HCT116 (cell line): ENCODE measurements around the gene IFT122. TPM values are rescaled to one million over a fixed set of nuclear protein-coding genes. Genes with fewer than 3 reads are reported as not detected.

ENCODE experiments used
- ATAC-seq: fragments of 200-7000 bp; cut with Tn5 transposase; 2 replicates; pipeline ENCODE4 v1.9.1; 2020; ENCODE audit warnings: mild to moderate bottlenecking, moderate library complexity
- BruUV-seq: library from RNA; stranded (reverse); fragments of 400-500 nt; replicated peaks from 2 replicates; lab custom pipeline; 2021; lab: Mats Ljungman, UMichigan
- CTCF ChIA-PET: fragments of 300-600 bp; sonication (Branson Sonifier 250); formaldehyde crosslinking; loops from one replicate; lab custom pipeline; 2021; ENCODE audit warnings: antibody characterized with exemption; lab: Charles Lee
- POLR2A ChIA-PET: fragments of 300-600, 350-600 bp; sonication (Branson Sonifier 250); formaldehyde crosslinking; loops from one replicate; lab custom pipeline; 2021; ENCODE audit warnings: antibody characterized with exemption; lab: Charles Lee
- RAD21 ChIA-PET, 2 experiments: fragments of 300-600 bp; sonication (Branson Sonifier 250); formaldehyde crosslinking; loops; one replicate each; lab custom pipeline; 2023; ENCODE audit warnings: low total read pairs in 2 of 2; ENCODE audit not compliant: uncharacterized antibody in 2 of 2, unreplicated experiment in 2 of 2, low non-redundant PET in 1 of 2; lab: Charles Lee
- DNase-seq: peaks from one replicate; pipeline ENCODE4 v3.0.0-alpha.2; 2010; ENCODE audit warnings: low read depth, low spot score
- H2AFZ ChIP-seq: fragments of 200-600 bp; shearing (Covaris generic), sonication (generic); 2 replicates; pipeline ENCODE4 v1.6.1; 2017; ENCODE audit warnings: low read depth, mixed run types, mixed read lengths, antibody characterized with exemption, low read length; ENCODE audit not compliant: poor library complexity, severe bottlenecking
- H3K27ac ChIP-seq: 2 replicates; pipeline ENCODE4 v1.5.1; 2012; ENCODE audit warnings: low read depth, low read length
- H3K27me3 ChIP-seq: fragments of 200-600 bp; sonication (generic); 2 replicates; pipeline ENCODE4 v1.6.1; 2016; ENCODE audit warnings: mixed run types, low read length, mixed read lengths; ENCODE audit not compliant: insufficient read depth
- H3K36me3 ChIP-seq, 2 experiments: fragments of 200-500 bp in 1 of 2; fragments of 200-600 bp in 1 of 2; sonication (Bioruptor generic) in 1 of 2; sonication (generic) in 1 of 2; 2 replicates each; pipeline versions ENCODE4 v1.5.1 to v1.6.1; 2014 to 2016; ENCODE audit warnings: low read length in 2 of 2, inconsistent platforms in 1 of 2, mixed read lengths in 1 of 2, mixed run types in 1 of 2; ENCODE audit not compliant: insufficient read depth in 2 of 2, control insufficient read depth in 1 of 2
- H3K4me1 ChIP-seq, 2 experiments: fragments of 200-600 bp in 1 of 2; sonication (generic) in 1 of 2; 2 replicates each; pipeline versions ENCODE4 v1.5.1 to v1.6.1; 2012 to 2017; ENCODE audit warnings: low read length in 2 of 2, inconsistent platforms in 1 of 2, mild to moderate bottlenecking in 1 of 2, mixed read lengths in 1 of 2, mixed run types in 1 of 2, moderate library complexity in 1 of 2; ENCODE audit not compliant: insufficient read depth in 2 of 2, control insufficient read depth in 1 of 2
- H3K4me2 ChIP-seq: fragments of 200-600 bp; sonication (generic); 2 replicates; pipeline ENCODE4 v1.6.1; 2017; ENCODE audit warnings: mixed run types, low read length, mixed read lengths
- H3K4me3 ChIP-seq, 2 experiments: fragments of 200-600 bp in 1 of 2; sonication (generic) in 1 of 2; replicated peaks in 1 of 2; 2 replicates each; pipeline ENCODE4 v1.5.1; 2011 to 2016; ENCODE audit warnings: low read length in 2 of 2, control low read depth in 1 of 2, low read depth in 1 of 2, mild to moderate bottlenecking in 1 of 2, mixed read lengths in 1 of 2, mixed run types in 1 of 2
- H3K79me2 ChIP-seq: fragments of 200-600 bp; sonication (generic); 2 replicates; pipeline ENCODE4 v1.6.1; 2017; ENCODE audit warnings: mild to moderate bottlenecking, mixed run types, low read length, moderate library complexity, mixed read lengths; ENCODE audit not compliant: insufficient read depth
- H3K9ac ChIP-seq: fragments of 200-600 bp; sonication (generic); 2 replicates; pipeline ENCODE4 v1.6.1; 2016; ENCODE audit warnings: low read length, mixed read lengths
- H3K9me2 ChIP-seq: fragments of 200-600 bp; sonication (generic), shearing (Covaris generic); 2 replicates; pipeline ENCODE4 v1.6.1; 2017; ENCODE audit warnings: mixed run types, mild to moderate bottlenecking, moderate library complexity; ENCODE audit not compliant: insufficient read depth
- H3K9me3 ChIP-seq, 2 experiments: fragments of 200-500 bp in 1 of 2; fragments of 200-600 bp in 1 of 2; sonication (Bioruptor generic) in 1 of 2; sonication (generic) in 1 of 2; 2 replicates each; pipeline ENCODE4 v1.6.1; 2014 to 2017; ENCODE audit warnings: low read length in 2 of 2, mixed read lengths in 2 of 2, inconsistent platforms in 1 of 2, low read depth in 1 of 2, mild to moderate bottlenecking in 1 of 2, mixed run types in 1 of 2, moderate library complexity in 1 of 2; ENCODE audit not compliant: control insufficient read depth in 1 of 2, insufficient read depth in 1 of 2
- H4K20me1 ChIP-seq: fragments of 200-600 bp; sonication (generic), shearing (Covaris generic); 2 replicates; pipeline ENCODE4 v1.6.1; 2017; ENCODE audit warnings: mixed run types, mild to moderate bottlenecking, moderate library complexity; ENCODE audit not compliant: insufficient read depth
- CEBPB ChIP-seq: IDR thresholded peaks from 2 replicates; pipeline ENCODE4 v1.6.1; 2012; ENCODE audit warnings: low read depth
- EGR1 ChIP-seq: IDR thresholded peaks from 2 replicates; pipeline ENCODE4 v1.6.1; 2012; ENCODE audit warnings: low read depth
- ELF1 ChIP-seq: IDR thresholded peaks from 2 replicates; pipeline ENCODE4 v1.6.1; 2012; ENCODE audit warnings: low read depth, borderline replicate concordance
- EZH2phosphoT487 ChIP-seq: fragments of 200-600 bp; IDR thresholded peaks from 2 replicates; pipeline ENCODE4 v1.6.1; 2018; ENCODE audit warnings: antibody characterized with exemption, borderline replicate concordance
- JUND ChIP-seq: IDR thresholded peaks from 2 replicates; pipeline ENCODE4 v1.6.1; 2012
- POLR2A ChIP-seq: IDR thresholded peaks from 2 replicates; pipeline ENCODE4 v1.7.0; 2011; ENCODE audit warnings: borderline replicate concordance; ENCODE audit not compliant: insufficient read depth, insufficient read length; ENCODE audit errors: extremely low read depth
- POLR2AphosphoS5 ChIP-seq: IDR thresholded peaks from 2 replicates; pipeline ENCODE4 v1.6.1; 2011; ENCODE audit warnings: mild to moderate bottlenecking, low read depth, low read length, moderate library complexity
- RAD21 ChIP-seq: IDR thresholded peaks from 2 replicates; pipeline ENCODE4 v1.6.1; 2012; ENCODE audit warnings: low read depth, mild to moderate bottlenecking
- SIN3A ChIP-seq: IDR thresholded peaks from 2 replicates; pipeline ENCODE4 v1.6.1; 2012; ENCODE audit warnings: low read depth
- SP1 ChIP-seq: IDR thresholded peaks from 2 replicates; pipeline ENCODE4 v1.6.1; 2012; ENCODE audit warnings: low read depth
- SRF ChIP-seq: IDR thresholded peaks from 2 replicates; pipeline ENCODE4 v1.6.1; 2012; ENCODE audit warnings: low read depth
- TCF7L2 ChIP-seq: IDR thresholded peaks from 2 replicates; pipeline ENCODE4 v1.7.0; 2011; ENCODE audit warnings: borderline replicate concordance, inconsistent platforms; ENCODE audit not compliant: insufficient read depth, insufficient read length; ENCODE audit errors: extremely low read depth
- YY1 ChIP-seq: IDR thresholded peaks from 2 replicates; pipeline ENCODE4 v1.6.1; 2011; ENCODE audit warnings: low read length, low read depth, moderate library complexity, mild to moderate bottlenecking; ENCODE audit not compliant: insufficient replicate concordance; ENCODE audit errors: extremely low read depth
- ZBTB33 ChIP-seq: IDR thresholded peaks from 2 replicates; pipeline ENCODE4 v1.6.1; 2011; ENCODE audit warnings: mild to moderate bottlenecking, low read length, moderate library complexity; ENCODE audit not compliant: insufficient replicate concordance; ENCODE audit errors: extremely low read depth
- ZFX ChIP-seq: fragments of 450-650 bp; IDR thresholded peaks from 2 replicates; pipeline ENCODE4 v1.6.1; 2017
- intact Hi-C: fragments of 100-400 bp; cut with micrococcal nuclease; formaldehyde crosslinking; loops from 2 replicates; pipeline ENCODE4 v1.10.0; 2022
- total RNA-seq: library from RNA; stranded (reverse); gene quantifications from one replicate; pipeline ENCODE4 v1.2.1, GENCODE V29; 2021; ENCODE audit not compliant: unreplicated experiment

Gene IFT122
- total RNA-seq, 1 experiment from 2014 or later: 21.4 TPM

GRCh38 chr3:129555616-129556357 lies 115.8 kb downstream of the IFT122 start:
- CTCF ChIA-PET: no interaction called here
- intact Hi-C loops: no loop called here

More at GRCh38 chr3:129555616-129556357, 115.8 kb downstream of the IFT122 start:
- no peak overlapping the region for H2AFZ ChIP-seq
- POLR2A ChIA-PET: no interaction called here
- no peak for ATAC-seq
- TF ChIP-seq POLR2A: no peak
- TF ChIP-seq ZFX: no peak
- TF ChIP-seq ZBTB33: no peak
- no peak for TF ChIP-seq SP1
- no peak for TF ChIP-seq ELF1
- TF ChIP-seq YY1: no peak
- TF ChIP-seq TCF7L2: no peak
- no peak for TF ChIP-seq EGR1
- no peak for TF ChIP-seq CEBPB
- TF ChIP-seq POLR2AphosphoS5: no peak
- TF ChIP-seq JUND: no peak
- no peak for TF ChIP-seq SRF
- no peak for TF ChIP-seq SIN3A
- TF ChIP-seq RAD21: no peak
- TF ChIP-seq EZH2phosphoT487: no peak
- H3K4me1 ChIP-seq: no peaks in the 10 kb centered on the region
- H3K4me2 ChIP-seq: no peak overlapping the region
- no peak overlapping the region for H3K4me3 ChIP-seq
- no peaks in the 10 kb centered on the region for H3K9me2 ChIP-seq
- no TSS peak for BruUV-seq
- no peaks in the 10 kb centered on the region for H3K9me3 ChIP-seq
- no peaks in the 10 kb centered on the region; a peak in 1 of 4 replicates for H3K36me3 ChIP-seq
- H3K27ac ChIP-seq: no peak overlapping the region
- H4K20me1 ChIP-seq: no peaks in the 10 kb centered on the region
- H3K79me2 ChIP-seq: no peaks in the 10 kb centered on the region
- H3K27me3 ChIP-seq: no peaks in the 10 kb centered on the region
- RAD21 ChIA-PET: interaction anchor here in 1 of 2 experiments (0.6 kb wide), 1 partner anchor 20 kb away, joined by 3 read pairs; no protein-coding TSS in a partner anchor
- H3K9ac ChIP-seq: no peak overlapping the region
- no peak for DNase-seq
